HL-60 (cell line): ENCODE measurements around the gene ARFGEF3.

Source experiments
- DNase-seq, 2 experiments: peaks; one replicate each; pipeline ENCODE4 v3.0.0-alpha.2; 2010 to 2020; ENCODE audit warnings: low read depth in 1 of 2, low spot score in 1 of 2
- H3K27ac ChIP-seq: fragments of 250-450 bp; sonication (Bioruptor Pico); replicated peaks from 2 replicates; pipeline ENCODE4 v1.5.1; 2020; ENCODE audit warnings: mild to moderate bottlenecking, moderate library complexity
- H3K27me3 ChIP-seq: fragments of 250-450 bp; sonication (Bioruptor Pico); 2 replicates; pipeline ENCODE4 v1.5.1; 2021; ENCODE audit warnings: mild to moderate bottlenecking, moderate library complexity; ENCODE audit not compliant: insufficient read depth, poor library complexity, severe bottlenecking
- H3K4me3 ChIP-seq: replicated peaks from 2 replicates; pipeline ENCODE4 v1.5.1; 2011; ENCODE audit warnings: mild to moderate bottlenecking, control low read depth, low read length; ENCODE audit not compliant: insufficient read depth
- GABPA ChIP-seq: IDR thresholded peaks from 2 replicates; pipeline ENCODE4 v1.6.1; 2012; ENCODE audit warnings: low read depth
- POLR2AphosphoS5 ChIP-seq: IDR thresholded peaks from 2 replicates; pipeline ENCODE4 v1.6.1; 2012; ENCODE audit warnings: low read depth
- SPI1 ChIP-seq: IDR thresholded peaks from 2 replicates; pipeline ENCODE4 v1.6.1; 2012; ENCODE audit warnings: low read depth, mild to moderate bottlenecking, borderline replicate concordance
- TF ChIP-seq, protein P1 (sequence below): IDR thresholded peaks from one replicate; pipeline ENCODE4 v1.5.1; 2011; ENCODE audit warnings: low read length, control low read depth, inconsistent platforms; ENCODE audit not compliant: insufficient read depth
- TF ChIP-seq, protein P2 (sequence below): IDR thresholded peaks from 2 replicates; pipeline ENCODE4 v1.6.1; 2012; ENCODE audit warnings: low read depth; ENCODE audit not compliant: insufficient replicate concordance

Gene ARFGEF3

DNA sequence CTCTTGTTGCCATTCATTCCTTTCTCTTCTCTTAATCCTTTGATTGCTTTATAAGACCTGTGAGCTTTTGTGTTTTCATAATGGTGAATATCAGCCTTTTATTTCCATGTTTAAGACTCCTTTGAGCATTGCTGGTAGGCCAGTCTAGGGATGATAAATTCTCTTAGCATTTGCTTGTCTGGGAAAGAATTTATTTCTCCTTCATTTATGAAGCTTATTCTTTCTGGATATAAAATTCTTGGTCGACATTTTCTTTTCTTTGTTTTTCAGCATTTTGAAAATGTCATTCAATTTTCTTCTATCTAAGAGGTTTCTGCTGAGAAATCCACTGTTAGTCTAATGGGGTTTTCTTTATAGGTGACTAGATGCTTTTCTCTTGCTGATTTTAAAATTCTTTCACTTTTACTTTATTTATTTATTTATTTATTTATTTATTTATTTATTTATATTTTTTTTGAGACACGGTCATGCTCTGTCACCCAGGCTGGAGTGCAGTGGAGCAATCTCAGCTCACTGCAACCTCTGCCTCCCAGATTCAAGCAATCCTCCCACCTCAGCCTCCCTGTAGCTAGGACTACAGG lies 15.0 kb downstream of the ARFGEF3 start:
- peaks cover 10% of the 10 kb centered on the region for H3K27me3 ChIP-seq
- H3K27ac ChIP-seq = no peak overlapping the region
- TF ChIP-seq SPI1 (no peak), GABPA (no peak), POLR2AphosphoS5 (no peak)
- TF ChIP-seq, protein P1, sequence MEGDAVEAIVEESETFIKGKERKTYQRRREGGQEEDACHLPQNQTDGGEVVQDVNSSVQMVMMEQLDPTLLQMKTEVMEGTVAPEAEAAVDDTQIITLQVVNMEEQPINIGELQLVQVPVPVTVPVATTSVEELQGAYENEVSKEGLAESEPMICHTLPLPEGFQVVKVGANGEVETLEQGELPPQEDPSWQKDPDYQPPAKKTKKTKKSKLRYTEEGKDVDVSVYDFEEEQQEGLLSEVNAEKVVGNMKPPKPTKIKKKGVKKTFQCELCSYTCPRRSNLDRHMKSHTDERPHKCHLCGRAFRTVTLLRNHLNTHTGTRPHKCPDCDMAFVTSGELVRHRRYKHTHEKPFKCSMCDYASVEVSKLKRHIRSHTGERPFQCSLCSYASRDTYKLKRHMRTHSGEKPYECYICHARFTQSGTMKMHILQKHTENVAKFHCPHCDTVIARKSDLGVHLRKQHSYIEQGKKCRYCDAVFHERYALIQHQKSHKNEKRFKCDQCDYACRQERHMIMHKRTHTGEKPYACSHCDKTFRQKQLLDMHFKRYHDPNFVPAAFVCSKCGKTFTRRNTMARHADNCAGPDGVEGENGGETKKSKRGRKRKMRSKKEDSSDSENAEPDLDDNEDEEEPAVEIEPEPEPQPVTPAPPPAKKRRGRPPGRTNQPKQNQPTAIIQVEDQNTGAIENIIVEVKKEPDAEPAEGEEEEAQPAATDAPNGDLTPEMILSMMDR = no peak
- no peak overlapping the region for H3K4me3 ChIP-seq
- no peak for DNase-seq

DNA sequence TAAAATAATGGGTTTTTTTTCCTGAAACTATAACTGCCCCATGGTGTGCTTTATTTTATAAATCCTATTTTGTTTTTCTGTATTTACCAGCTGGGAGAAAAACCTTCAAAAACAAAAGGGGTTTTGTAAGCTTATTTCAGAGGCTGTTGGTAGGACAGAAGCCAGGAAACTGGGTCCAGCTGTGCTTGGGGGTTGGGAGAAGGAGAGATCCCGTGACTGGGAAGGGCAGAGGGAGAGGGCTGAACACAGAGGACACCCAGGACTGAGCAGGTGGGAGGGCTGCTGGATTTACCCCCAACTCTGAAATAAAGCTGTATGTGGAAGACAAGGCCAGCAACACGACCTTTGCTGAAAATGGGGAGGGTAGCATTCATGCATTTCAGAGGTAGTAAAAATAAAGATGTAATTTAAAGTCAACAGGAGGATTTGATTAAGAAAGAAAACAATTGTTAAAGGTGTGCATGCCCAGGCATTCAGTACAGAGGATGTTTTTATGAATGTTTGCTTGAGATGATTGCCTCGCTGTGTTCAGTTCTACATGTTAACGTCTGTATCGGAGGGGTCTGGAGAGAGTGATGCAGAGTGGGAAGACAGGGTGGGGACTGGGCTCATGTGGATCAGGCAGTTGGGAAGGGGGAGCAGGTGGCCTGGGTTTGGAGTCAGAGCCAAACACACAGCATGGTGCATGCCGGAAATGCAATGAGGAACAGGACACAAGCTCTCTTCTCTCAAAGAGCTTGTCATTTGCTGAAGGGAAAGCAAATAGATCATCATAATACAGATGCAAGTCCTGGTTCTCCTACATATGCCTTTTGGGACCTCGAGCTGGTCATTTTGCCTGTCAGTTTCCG lies 21.4 kb downstream of the ARFGEF3 start:
- DNase-seq = no peak

DNA sequence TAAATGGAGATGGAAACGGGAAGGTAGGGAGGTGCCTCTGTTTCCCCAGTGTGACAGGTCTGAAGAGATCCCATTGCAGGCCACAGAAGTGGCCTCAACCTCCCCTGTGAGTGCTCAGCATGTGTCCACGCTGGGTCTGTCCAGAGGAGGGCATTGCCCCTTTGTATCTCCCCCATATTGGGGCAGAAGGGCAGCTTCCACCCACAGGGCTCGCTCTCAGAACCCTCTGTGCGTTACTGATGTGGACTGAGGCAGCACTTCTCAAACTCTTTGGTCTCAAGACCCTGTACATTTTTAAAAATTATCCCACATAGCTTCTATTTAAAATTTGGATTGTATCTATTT lies 22.0 kb downstream of the ARFGEF3 start:
- H3K27ac ChIP-seq = no peak overlapping the region
- peaks cover 3% of the 10 kb centered on the region for H3K27me3 ChIP-seq
- H3K4me3 ChIP-seq = no peak overlapping the region
- no peak for DNase-seq
- TF ChIP-seq POLR2AphosphoS5 (no peak), GABPA (no peak), SPI1 (no peak)
- TF ChIP-seq, protein P1 = no peak
- TF ChIP-seq, protein P2, sequence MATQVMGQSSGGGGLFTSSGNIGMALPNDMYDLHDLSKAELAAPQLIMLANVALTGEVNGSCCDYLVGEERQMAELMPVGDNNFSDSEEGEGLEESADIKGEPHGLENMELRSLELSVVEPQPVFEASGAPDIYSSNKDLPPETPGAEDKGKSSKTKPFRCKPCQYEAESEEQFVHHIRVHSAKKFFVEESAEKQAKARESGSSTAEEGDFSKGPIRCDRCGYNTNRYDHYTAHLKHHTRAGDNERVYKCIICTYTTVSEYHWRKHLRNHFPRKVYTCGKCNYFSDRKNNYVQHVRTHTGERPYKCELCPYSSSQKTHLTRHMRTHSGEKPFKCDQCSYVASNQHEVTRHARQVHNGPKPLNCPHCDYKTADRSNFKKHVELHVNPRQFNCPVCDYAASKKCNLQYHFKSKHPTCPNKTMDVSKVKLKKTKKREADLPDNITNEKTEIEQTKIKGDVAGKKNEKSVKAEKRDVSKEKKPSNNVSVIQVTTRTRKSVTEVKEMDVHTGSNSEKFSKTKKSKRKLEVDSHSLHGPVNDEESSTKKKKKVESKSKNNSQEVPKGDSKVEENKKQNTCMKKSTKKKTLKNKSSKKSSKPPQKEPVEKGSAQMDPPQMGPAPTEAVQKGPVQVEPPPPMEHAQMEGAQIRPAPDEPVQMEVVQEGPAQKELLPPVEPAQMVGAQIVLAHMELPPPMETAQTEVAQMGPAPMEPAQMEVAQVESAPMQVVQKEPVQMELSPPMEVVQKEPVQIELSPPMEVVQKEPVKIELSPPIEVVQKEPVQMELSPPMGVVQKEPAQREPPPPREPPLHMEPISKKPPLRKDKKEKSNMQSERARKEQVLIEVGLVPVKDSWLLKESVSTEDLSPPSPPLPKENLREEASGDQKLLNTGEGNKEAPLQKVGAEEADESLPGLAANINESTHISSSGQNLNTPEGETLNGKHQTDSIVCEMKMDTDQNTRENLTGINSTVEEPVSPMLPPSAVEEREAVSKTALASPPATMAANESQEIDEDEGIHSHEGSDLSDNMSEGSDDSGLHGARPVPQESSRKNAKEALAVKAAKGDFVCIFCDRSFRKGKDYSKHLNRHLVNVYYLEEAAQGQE = no peak

More for the DNA sequence above, 21.4 kb downstream of the ARFGEF3 start:
- H3K27ac ChIP-seq = no peak overlapping the region
- H3K4me3 ChIP-seq = no peak overlapping the region
- peaks cover 3% of the 10 kb centered on the region for H3K27me3 ChIP-seq
- TF ChIP-seq, protein P2 = no peak
- no peak for TF ChIP-seq SPI1
- TF ChIP-seq POLR2AphosphoS5 = no peak
- TF ChIP-seq, protein P1 = no peak
- no peak for TF ChIP-seq GABPA

DNA sequence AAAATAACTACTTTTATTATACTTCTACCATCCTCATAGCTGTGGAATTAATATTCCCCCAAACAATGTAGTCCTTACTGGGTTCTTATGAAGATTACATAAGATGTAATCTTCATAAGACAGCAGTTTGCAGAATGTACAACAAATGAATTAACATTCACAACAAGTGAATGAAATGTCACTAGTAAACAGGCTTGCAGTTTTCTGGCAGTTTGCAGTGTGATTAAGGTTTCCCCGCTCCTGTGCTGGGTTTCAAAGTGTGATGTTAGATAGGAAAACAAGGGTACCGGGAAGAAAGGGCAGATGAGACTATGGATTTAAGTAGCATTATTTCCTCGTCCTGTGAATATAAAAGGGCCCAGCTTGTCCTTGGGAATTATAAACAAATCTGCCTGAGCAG lies 22.5 kb downstream of the ARFGEF3 start:
- Histone ChIP-seq H3K27ac (no peak overlapping the region), H3K27me3 (peaks cover 3% of the 10 kb centered on the region), H3K4me3 (no peak overlapping the region)
- no peak for DNase-seq
- no peak for TF ChIP-seq GABPA
- no peak for TF ChIP-seq SPI1
- TF ChIP-seq, protein P1 = no peak
- no peak for TF ChIP-seq POLR2AphosphoS5
- TF ChIP-seq, protein P2 = no peak
